OCI-LY3 (cell line): ENCODE data around the gene SLIT1.

ENCODE experiments used
- CTCF ChIP-seq: fragments of 200-600, 300-600 bp; sonication (generic); IDR thresholded peaks from 2 replicates; pipeline ENCODE4 v1.5.1; 2014; ENCODE audit warnings: antibody characterized with exemption, low read length, low read depth
- EZH2phosphoT487 ChIP-seq: fragments of 200-600 bp; shearing (Covaris generic); IDR thresholded peaks from 2 replicates; pipeline ENCODE4 v1.6.1; 2018; ENCODE audit warnings: antibody characterized with exemption, mixed run types, low read depth

- TF ChIP-seq CTCF (no peak), EZH2phosphoT487 (no peak)
Measured at GRCh38 chr10:97169063-97169462, 16.7 kb downstream of the SLIT1 start.
